ENCODE measurements around the gene IL15RA.

- TF ChIP-seq CTCF (conservative IDR thresholded peaks at IDR 0.05 in 1 of 2, IDR thresholded peaks at IDR 0.05 in 1 of 2; ENCODE audit: extremely low read depth in 1 of 2, insufficient read depth in 1 of 2, low read depth in 1 of 2, low read length in 2 of 2) (no peak), EZH2 (IDR thresholded peaks at IDR 0.05; ENCODE audit: borderline replicate concordance, low read length) (no peak)
Measured at GRCh38 chr10:5918763-5919162, 58.6 kb downstream of the IL15RA start.

All from mammary epithelial cell (primary cell).